Type B pancreatic cell (in vitro differentiated cells): ENCODE data around the gene SMIM32. TPM values are rescaled to one million over a fixed set of nuclear protein-coding genes. Genes with fewer than 3 reads are reported as not detected.

Source experiments
- DNase-seq: peaks from one replicate; pipeline ENCODE4 v3.0.0; 2021; ENCODE audit warnings: mixed read lengths; ENCODE audit not compliant: unreplicated experiment; ENCODE audit errors: extremely low spot score
- H3K27ac Mint-ChIP-seq: 2 replicates; pipeline ENCODE4 v1.8.0; 2021; ENCODE audit warnings: mild to moderate bottlenecking, mixed read lengths
- H3K27me3 Mint-ChIP-seq: 2 replicates; pipeline ENCODE4 v1.8.0; 2021; ENCODE audit warnings: mixed read lengths
- H3K36me3 Mint-ChIP-seq: 2 replicates; pipeline ENCODE4 v1.8.0; 2021; ENCODE audit warnings: mixed read lengths
- H3K4me1 Mint-ChIP-seq: one replicate; pipeline ENCODE4 v1.8.0; 2021; ENCODE audit warnings: mixed read lengths; ENCODE audit not compliant: unreplicated experiment
- H3K4me3 Mint-ChIP-seq: 2 replicates; pipeline ENCODE4 v1.8.0; 2021; ENCODE audit warnings: mild to moderate bottlenecking, mixed read lengths
- H3K9me3 Mint-ChIP-seq: 2 replicates; pipeline ENCODE4 v1.8.0; 2021; ENCODE audit warnings: mixed read lengths
- total RNA-seq: library from RNA; stranded (reverse); gene quantifications from 2 replicates; pipeline ENCODE4 v1.2.1, GENCODE V29; 2021; ENCODE audit warnings: low replicate concordance
- TF ChIP-seq, protein P1 (sequence below): fragments of 200-600 bp; sonication (generic); conservative IDR thresholded peaks from 2 replicates; pipeline ENCODE4 v1.5.0; 2021; ENCODE audit warnings: antibody characterized with exemption, mild to moderate bottlenecking

Gene SMIM32
- total RNA-seq, 1 donor from 2014 or later, result 12.8 TPM

DNA sequence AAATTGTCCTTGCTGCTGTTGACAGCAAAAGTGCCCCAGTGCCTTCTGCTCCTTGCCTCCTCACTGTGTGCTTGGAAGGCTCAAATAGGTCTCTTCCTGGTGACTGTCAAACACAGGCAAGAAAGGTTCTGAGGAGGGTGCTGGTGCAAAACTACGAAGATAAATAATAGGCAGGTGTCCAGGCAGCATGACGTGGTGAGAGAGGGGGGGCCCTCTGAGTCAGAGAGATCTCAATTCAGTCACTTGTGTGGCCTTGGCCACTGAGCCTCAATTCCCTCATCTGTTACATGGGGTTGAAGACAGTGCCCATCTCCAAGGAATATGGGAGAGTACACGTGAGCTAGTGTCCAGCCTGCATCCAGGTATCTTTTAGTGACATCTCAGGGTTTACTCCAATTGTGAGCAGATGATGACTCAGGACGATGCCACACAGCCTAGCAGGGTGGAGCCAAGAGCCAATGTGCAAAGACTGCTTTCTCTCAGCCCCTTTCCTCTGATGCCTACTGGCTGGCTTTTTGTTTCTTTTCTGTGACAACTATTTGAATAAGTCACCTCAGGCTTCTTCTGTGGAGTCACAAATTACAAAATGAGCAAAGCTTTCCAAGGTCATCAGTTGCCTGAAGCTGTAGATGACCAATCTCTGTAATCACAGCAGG is 29.7 kb upstream of the SMIM32 start:
- no peak for DNase-seq
- TF ChIP-seq, protein P1, sequence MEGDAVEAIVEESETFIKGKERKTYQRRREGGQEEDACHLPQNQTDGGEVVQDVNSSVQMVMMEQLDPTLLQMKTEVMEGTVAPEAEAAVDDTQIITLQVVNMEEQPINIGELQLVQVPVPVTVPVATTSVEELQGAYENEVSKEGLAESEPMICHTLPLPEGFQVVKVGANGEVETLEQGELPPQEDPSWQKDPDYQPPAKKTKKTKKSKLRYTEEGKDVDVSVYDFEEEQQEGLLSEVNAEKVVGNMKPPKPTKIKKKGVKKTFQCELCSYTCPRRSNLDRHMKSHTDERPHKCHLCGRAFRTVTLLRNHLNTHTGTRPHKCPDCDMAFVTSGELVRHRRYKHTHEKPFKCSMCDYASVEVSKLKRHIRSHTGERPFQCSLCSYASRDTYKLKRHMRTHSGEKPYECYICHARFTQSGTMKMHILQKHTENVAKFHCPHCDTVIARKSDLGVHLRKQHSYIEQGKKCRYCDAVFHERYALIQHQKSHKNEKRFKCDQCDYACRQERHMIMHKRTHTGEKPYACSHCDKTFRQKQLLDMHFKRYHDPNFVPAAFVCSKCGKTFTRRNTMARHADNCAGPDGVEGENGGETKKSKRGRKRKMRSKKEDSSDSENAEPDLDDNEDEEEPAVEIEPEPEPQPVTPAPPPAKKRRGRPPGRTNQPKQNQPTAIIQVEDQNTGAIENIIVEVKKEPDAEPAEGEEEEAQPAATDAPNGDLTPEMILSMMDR, result no peak
- Mint-ChIP-seq H3K9me3 (peaks cover 4% of the 10 kb centered on the region), H3K27ac (no peak overlapping the region), H3K4me1 (no peaks in the 10 kb centered on the region), H3K4me3 (no peak overlapping the region), H3K27me3 (peaks cover 30% of the 10 kb centered on the region), H3K36me3 (no peaks in the 10 kb centered on the region)

DNA sequence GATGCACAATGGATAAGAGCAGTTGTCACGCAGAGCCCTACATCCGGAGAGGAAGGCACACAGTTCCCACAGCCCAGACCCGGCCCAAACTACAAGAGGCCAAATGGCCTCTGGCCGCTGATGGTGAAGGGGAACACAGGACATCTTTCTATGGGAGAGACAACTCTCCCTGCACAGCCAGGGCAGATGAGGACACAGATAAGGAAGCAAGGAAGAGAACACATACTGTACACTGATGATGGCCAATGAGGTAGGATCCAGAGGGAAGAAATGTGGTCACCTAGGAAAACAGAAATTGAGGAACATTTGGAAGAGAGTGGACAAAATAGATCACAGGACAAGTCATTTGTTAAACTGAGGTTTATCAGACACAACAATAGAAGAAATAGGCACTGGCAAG is 28.4 kb upstream of the SMIM32 start:
- peaks cover 4% of the 10 kb centered on the region for H3K9me3 Mint-ChIP-seq
- no peaks in the 10 kb centered on the region for H3K36me3 Mint-ChIP-seq
- H3K27ac Mint-ChIP-seq, result no peak overlapping the region
- no peaks in the 10 kb centered on the region for H3K4me1 Mint-ChIP-seq
- H3K27me3 Mint-ChIP-seq, result peaks cover 20% of the 10 kb centered on the region
- TF ChIP-seq, protein P1, result no peak
- DNase-seq, result no peak
- H3K4me3 Mint-ChIP-seq, result no peak overlapping the region

DNA sequence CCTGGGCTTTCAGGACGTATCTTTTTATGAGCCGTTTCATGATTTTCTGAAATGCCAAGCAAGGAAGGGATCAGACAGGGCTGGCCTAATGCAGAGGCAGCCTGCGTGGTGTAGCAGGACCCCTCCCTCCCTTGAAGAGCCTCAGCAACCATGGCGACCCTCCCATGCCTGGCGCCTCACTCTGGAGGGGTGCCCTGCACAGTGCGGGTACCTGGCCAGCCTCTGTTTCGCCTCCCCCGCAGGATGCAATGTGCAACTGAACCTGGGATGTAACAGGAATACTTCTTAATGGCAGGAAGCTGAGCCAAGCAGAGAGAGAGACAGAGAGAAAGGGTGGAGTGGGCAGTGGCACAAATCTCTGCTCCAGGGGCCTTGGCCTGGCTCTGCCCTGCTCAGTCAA is 23.3 kb upstream of the SMIM32 start:
- no peak overlapping the region for H3K27ac Mint-ChIP-seq
- H3K36me3 Mint-ChIP-seq, result no peaks in the 10 kb centered on the region
- peaks cover 19% of the 10 kb centered on the region for H3K27me3 Mint-ChIP-seq
- TF ChIP-seq, protein P1, result no peak
- no peak for DNase-seq
- H3K4me3 Mint-ChIP-seq, result no peak overlapping the region
- no peaks in the 10 kb centered on the region for H3K4me1 Mint-ChIP-seq
- H3K9me3 Mint-ChIP-seq, result peaks cover 4% of the 10 kb centered on the region

DNA sequence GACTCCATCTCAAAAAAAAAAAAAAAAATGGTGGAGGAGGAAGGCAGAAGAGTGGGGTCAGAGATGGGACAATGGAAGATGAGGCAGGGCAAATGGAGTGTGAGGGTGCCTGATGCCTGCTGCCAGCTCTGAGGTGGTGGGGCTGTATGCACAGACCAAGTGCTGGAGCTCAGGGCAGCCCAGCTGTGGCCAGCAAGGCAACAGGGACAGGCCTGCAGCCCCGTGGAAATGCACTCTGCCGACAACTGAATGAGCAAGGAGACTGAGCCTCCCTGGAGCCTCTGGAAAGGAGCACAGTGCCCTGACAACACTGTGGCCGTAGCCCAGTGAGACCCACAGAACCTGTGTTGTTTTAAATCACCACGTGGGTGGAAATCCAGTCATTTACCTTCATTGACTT is 22.9 kb upstream of the SMIM32 start:
- Mint-ChIP-seq H3K4me1 (peaks cover under 1% of the 10 kb centered on the region), H3K36me3 (no peaks in the 10 kb centered on the region), H3K27me3 (peaks cover 20% of the 10 kb centered on the region), H3K27ac (no peak overlapping the region), H3K9me3 (peaks cover 4% of the 10 kb centered on the region), H3K4me3 (no peak overlapping the region)
- no peak for DNase-seq
- TF ChIP-seq, protein P1, result no peak

DNA sequence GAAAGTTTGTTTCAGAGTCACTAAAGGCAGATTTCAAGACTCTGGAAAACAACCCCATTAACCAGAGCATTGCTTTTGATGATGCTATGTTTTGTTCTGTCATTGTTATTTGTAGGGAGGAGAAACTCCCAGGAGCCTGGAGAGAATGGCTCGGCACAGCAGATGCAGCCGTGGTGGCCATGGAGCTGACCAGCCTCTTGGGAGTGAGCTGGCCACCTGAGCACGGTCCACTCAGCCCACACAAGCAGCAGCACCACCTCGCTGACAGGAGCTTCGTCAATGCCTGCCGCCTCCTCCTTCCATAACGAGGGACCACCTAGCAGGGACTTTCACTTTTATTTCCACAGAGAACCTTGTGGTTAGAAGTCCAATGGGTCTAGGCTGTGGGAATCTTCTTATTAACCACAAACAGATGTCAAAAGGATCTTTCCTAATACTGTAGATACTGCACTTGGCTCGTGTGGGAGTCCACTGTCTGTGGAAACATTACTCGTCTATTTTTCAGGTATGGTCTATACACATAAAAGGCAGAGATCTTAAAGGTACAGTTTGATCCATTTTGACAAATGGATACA is 21.0 kb upstream of the SMIM32 start:
- no peak overlapping the region for H3K27ac Mint-ChIP-seq
- no peak for DNase-seq
- peaks cover 29% of the 10 kb centered on the region for H3K27me3 Mint-ChIP-seq
- H3K4me3 Mint-ChIP-seq, result no peak overlapping the region
- no peaks in the 10 kb centered on the region for H3K36me3 Mint-ChIP-seq
- peaks cover 4% of the 10 kb centered on the region for H3K4me1 Mint-ChIP-seq
- TF ChIP-seq, protein P1, result no peak
- H3K9me3 Mint-ChIP-seq, result no peaks in the 10 kb centered on the region
